Gastrocnemius medialis (tissue), 4 donors: ENCODE results near the gene BBS1. TPM values are rescaled to one million over a fixed set of nuclear protein-coding genes. Genes with fewer than 3 reads are reported as not detected.
"Not testable (repeated sequence)": the region's sequence is repeated elsewhere in the genome, so short reads cannot be mapped to it uniquely, and the experiment has no call there.

Experiments
- ATAC-seq, 2 donors: fragments of 150-250 bp; one replicate each; pipeline ENCODE4 v1.9.1; 2016
- DNase-seq, 2 donors: peaks; one replicate each; pipeline ENCODE4 v3.0.0-alpha.2; 2019
- H3K27ac ChIP-seq, 4 donors: fragments of 200-600 bp; sonication (generic); 1 replicate in 1 of 4; 2 replicates in 3 of 4; pipeline ENCODE4 v1.5.1; 2016 to 2018; ENCODE audit warnings: mild to moderate bottlenecking in 2 of 4, moderate library complexity in 1 of 4
- H3K27me3 ChIP-seq, 3 donors: fragments of 200-600 bp; sonication (generic) in 2 of 3; 1 replicate in 1 of 3; 2 replicates in 2 of 3; pipeline versions ENCODE4 v1.5.1 to v1.6.0; 2016 to 2019; ENCODE audit warnings: mild to moderate bottlenecking in 1 of 3, moderate library complexity in 1 of 3
- H3K36me3 ChIP-seq, 2 donors: fragments of 200-600 bp; sonication (generic) in 1 of 2; one replicate each; pipeline ENCODE4 v1.5.1; 2017 to 2018
- H3K4me1 ChIP-seq, 2 donors: fragments of 200-600 bp; sonication (generic) in 1 of 2; one replicate each; pipeline ENCODE4 v1.5.1; 2016 to 2017; ENCODE audit warnings: mild to moderate bottlenecking in 2 of 2
- H3K4me3 ChIP-seq, 4 donors: fragments of 200-600 bp; sonication (generic) in 3 of 4; 1 replicate in 1 of 4; 2 replicates in 3 of 4; pipeline ENCODE4 v1.5.1; 2016 to 2019; ENCODE audit warnings: mild to moderate bottlenecking in 2 of 4
- H3K9me3 ChIP-seq, 3 donors: fragments of 200-600 bp; sonication (generic) in 2 of 3; 1 replicate in 1 of 3; 2 replicates in 2 of 3; pipeline ENCODE4 v1.5.1; 2016 to 2019
- POLR2A ChIP-seq, 2 donors: fragments of 450-650 bp; IDR thresholded peaks; one replicate each; pipeline ENCODE4 v1.6.1; 2017; ENCODE audit warnings: antibody characterized with exemption in 2 of 2, mild to moderate bottlenecking in 2 of 2, moderate library complexity in 2 of 2
- in situ Hi-C, 4 donors: fragments of 200-750 bp; cut with MboI; loops; one replicate each; pipeline versions ENCODE4 v1.15.0 to v1.8.0; 2017; ENCODE audit warnings: low sequenced_read_pairs in 4 of 4
- intact Hi-C: fragments of 100-400 bp; cut with DNase I; formaldehyde crosslinking; loops from one replicate; pipeline ENCODE4 v1.15.1; 2023; ENCODE audit warnings: low total_unique reads
- total RNA-seq, 4 donors: library from RNA; depleted of rRNA; stranded (reverse); fragments of >200 nt; gene quantifications; one replicate each; pipeline versions ENCODE4 v1.1.0 to v1.2.3, GENCODE V29; 2016
- TF ChIP-seq, protein P1 (sequence below), 5 experiments: fragments of 450-650 bp in 3 of 5; fragments of 200-600 bp in 2 of 5; sonication (generic) in 2 of 5; IDR thresholded peaks in 4 of 5; conservative IDR thresholded peaks in 1 of 5; 1 replicate in 4 of 5; 2 replicates in 1 of 5; pipeline ENCODE4 v1.5.1; 2016 to 2019; ENCODE audit warnings: antibody characterized with exemption in 5 of 5, mild to moderate bottlenecking in 3 of 5, moderate library complexity in 3 of 5

The BBS1 gene
- total RNA-seq, 4 donors from 2014 or later = 19.8 to 34.5 (median 31.2) TPM

DNA sequence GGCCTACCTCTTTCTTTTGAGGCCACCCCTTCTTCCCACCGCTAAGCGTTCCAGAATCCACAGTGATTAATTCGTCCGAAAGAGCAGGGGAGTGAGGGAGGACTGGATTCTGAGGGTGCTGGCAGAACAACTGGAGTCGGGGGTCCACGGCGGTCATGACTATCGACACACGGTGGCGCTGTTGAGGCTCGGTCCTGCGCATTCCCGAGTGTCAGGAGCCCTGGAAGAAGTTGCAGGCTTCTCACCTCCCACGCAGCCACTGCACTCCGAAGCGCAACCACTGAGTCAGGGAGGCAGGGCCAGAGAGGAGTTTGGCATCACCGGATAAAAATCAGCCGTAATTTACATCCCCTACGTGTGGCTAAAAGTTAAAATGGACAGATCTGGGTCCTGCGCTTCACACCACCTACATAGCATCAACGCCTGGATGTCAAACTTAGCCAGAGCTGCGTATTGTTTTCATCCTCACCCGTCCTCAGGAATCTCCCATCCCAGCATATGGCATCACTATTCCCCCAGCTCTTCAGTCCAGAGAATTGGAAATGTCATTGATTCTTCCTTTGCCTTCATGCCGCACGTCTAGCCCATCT lies 68.7 kb downstream of the BBS1 start:
- ATAC-seq = peak; percentile 68 to 91
- DNase-seq = peak; percentile 50 to 61
- H3K27ac ChIP-seq = no peak overlapping the region
- no peaks in the 10 kb centered on the region for H3K27me3 ChIP-seq
- H3K4me3 ChIP-seq = no peak overlapping the region
- no peaks in the 10 kb centered on the region for H3K36me3 ChIP-seq
- intact Hi-C loops = loop anchor here (1.0 kb wide), 1 partner anchor 99 kb away; no protein-coding TSS in a partner anchor
- TF ChIP-seq POLR2A (IDR thresholded peaks at IDR 0.05) = no peak
- TF ChIP-seq, protein P1, sequence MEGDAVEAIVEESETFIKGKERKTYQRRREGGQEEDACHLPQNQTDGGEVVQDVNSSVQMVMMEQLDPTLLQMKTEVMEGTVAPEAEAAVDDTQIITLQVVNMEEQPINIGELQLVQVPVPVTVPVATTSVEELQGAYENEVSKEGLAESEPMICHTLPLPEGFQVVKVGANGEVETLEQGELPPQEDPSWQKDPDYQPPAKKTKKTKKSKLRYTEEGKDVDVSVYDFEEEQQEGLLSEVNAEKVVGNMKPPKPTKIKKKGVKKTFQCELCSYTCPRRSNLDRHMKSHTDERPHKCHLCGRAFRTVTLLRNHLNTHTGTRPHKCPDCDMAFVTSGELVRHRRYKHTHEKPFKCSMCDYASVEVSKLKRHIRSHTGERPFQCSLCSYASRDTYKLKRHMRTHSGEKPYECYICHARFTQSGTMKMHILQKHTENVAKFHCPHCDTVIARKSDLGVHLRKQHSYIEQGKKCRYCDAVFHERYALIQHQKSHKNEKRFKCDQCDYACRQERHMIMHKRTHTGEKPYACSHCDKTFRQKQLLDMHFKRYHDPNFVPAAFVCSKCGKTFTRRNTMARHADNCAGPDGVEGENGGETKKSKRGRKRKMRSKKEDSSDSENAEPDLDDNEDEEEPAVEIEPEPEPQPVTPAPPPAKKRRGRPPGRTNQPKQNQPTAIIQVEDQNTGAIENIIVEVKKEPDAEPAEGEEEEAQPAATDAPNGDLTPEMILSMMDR (IDR thresholded peaks at IDR 0.05 in 4 of 5, conservative IDR thresholded peaks at IDR 0.05 in 1 of 5) = peak; percentile 77 to 85 (median 83)
- no peaks in the 10 kb centered on the region for H3K4me1 ChIP-seq
- in situ Hi-C loops = loop anchor here in 2 of 4 donors (10.0 to 25.0 kb wide), 2 partner anchors 96 to 258 kb away; partner anchors contain the start of genes RCE1 (in 2 of the 2) and RBM4B (in 1 of the 2)
- H3K9me3 ChIP-seq = no peaks in the 10 kb centered on the region

GRCh38 chr11:66580803-66581202 lies 70.4 kb downstream of the BBS1 start:
- intact Hi-C loops (no loop called here), in situ Hi-C loops (loop anchor here (5.0 to 25.0 kb wide), 4 partner anchors 94 to 256 kb away; partner anchors contain the start of genes RBM4B (in 2 of the 4) and RCE1 (in 2 of the 4))
- Histone ChIP-seq H3K36me3 (no peaks in the 10 kb centered on the region), H3K27me3 (no peaks in the 10 kb centered on the region), H3K9me3 (no peaks in the 10 kb centered on the region), H3K27ac (no peak overlapping the region), H3K4me3 (no peak overlapping the region), H3K4me1 (no peaks in the 10 kb centered on the region)
- DNase-seq = no peak
- no peak for TF ChIP-seq POLR2A (IDR thresholded peaks at IDR 0.05)
- TF ChIP-seq, protein P1 (IDR thresholded peaks at IDR 0.05 in 4 of 5, conservative IDR thresholded peaks at IDR 0.05 in 1 of 5) = no peak
- no peak for ATAC-seq

- intact Hi-C loops = no loop called here
- no peak overlapping the region for H3K27ac ChIP-seq
- H3K27me3 ChIP-seq = no peaks in the 10 kb centered on the region
- in situ Hi-C loops = loop anchor here (5.0 to 25.0 kb wide), 4 partner anchors 94 to 256 kb away; partner anchors contain the start of genes RBM4B (in 2 of the 4) and RCE1 (in 2 of the 4)
- no peaks in the 10 kb centered on the region for H3K4me1 ChIP-seq
- no peaks in the 10 kb centered on the region for H3K9me3 ChIP-seq
- no peaks in the 10 kb centered on the region for H3K36me3 ChIP-seq
- DNase-seq = no peak
- no peak for ATAC-seq
- no peak overlapping the region for H3K4me3 ChIP-seq
- TF ChIP-seq POLR2A (IDR thresholded peaks at IDR 0.05) = no peak
- TF ChIP-seq, protein P1 (IDR thresholded peaks at IDR 0.05 in 4 of 5, conservative IDR thresholded peaks at IDR 0.05 in 1 of 5) = no peak
These were observed 70.8 kb downstream of the BBS1 start for GRCh38 chr11:66581261-66581660.

- H3K36me3 ChIP-seq, intact Hi-C loops, H3K4me1 ChIP-seq, H3K27ac ChIP-seq, H3K27me3 ChIP-seq, H3K4me3 ChIP-seq, H3K9me3 ChIP-seq, ATAC-seq, DNase-seq: not testable (repeated sequence)
- in situ Hi-C loops = loop anchor here (5.0 to 25.0 kb wide), 4 partner anchors 92 to 255 kb away; partner anchors contain the start of genes RBM4B (in 2 of the 4) and RCE1 (in 2 of the 4)
These were observed 72.2 kb downstream of the BBS1 start for GRCh38 chr11:66582565-66583147.

Other genes starting within 250 kb of the BBS1 start
- 100 to 1,000 TPM in 3 of 4 donors, 10 to 100 TPM in 1; 96.0 to 194 (median 130) TPM for gene RAB1B, start 242.0 kb upstream of the BBS1 start, total RNA-seq
- gene CNIH2, start 232.5 kb upstream of the BBS1 start, total RNA-seq = not detected
- 100 to 1,000 TPM; 106 to 137 (median 113) TPM for gene YIF1A, start 221.5 kb upstream of the BBS1 start, total RNA-seq
- not detected for gene TMEM151A, start 218.7 kb upstream of the BBS1 start, total RNA-seq
- 1 to 10 TPM in 3 of 4 donors, under 1 TPM in 1; 0.46 to 4.6 (median 2.8) TPM for gene CD248, start 193.6 kb upstream of the BBS1 start, total RNA-seq
- 1 to 10 TPM; 1.9 to 9.7 (median 7.0) TPM for gene RIN1, start 174.2 kb upstream of the BBS1 start, total RNA-seq
- gene BRMS1, start 165.5 kb upstream of the BBS1 start, total RNA-seq = 10 to 100 TPM; 40.1 to 73.5 (median 64.8) TPM
- gene B4GAT1, start 163.0 kb upstream of the BBS1 start, total RNA-seq = 10 to 100 TPM; 30.3 to 59.7 (median 40.4) TPM
- gene SLC29A2, start 138.9 kb upstream of the BBS1 start, total RNA-seq = 100 to 1,000 TPM in 1 of 4 donors, 10 to 100 TPM in 3; 39.2 to 106 (median 70.6) TPM
- gene NPAS4, start 89.6 kb upstream of the BBS1 start, total RNA-seq = not detected
- gene MRPL11, start 71.8 kb upstream of the BBS1 start, total RNA-seq = 10 to 100 TPM; 35.1 to 64.1 (median 52.5) TPM
- gene PELI3, start 43.7 kb upstream of the BBS1 start, total RNA-seq = 10 to 100 TPM; 26.1 to 55.9 (median 37.3) TPM
- gene DPP3, start 30.2 kb upstream of the BBS1 start, total RNA-seq = 10 to 100 TPM; 28.5 to 58.5 (median 37.4) TPM
- 10 to 100 TPM in 2 of 4 donors, 1 to 10 TPM in 2; 7.2 to 13.0 (median 11.2) TPM for gene ZDHHC24, start 35.4 kb downstream of the BBS1 start, total RNA-seq
- gene ACTN3, start 36.3 kb downstream of the BBS1 start, total RNA-seq = 1 to 10 TPM in 3 of 4 donors, under 1 TPM in 1; 0.85 to 2.4 (median 1.2) TPM
- gene CTSF, start 58.0 kb downstream of the BBS1 start, total RNA-seq = 10 to 100 TPM; 49.1 to 87.0 (median 60.6) TPM
- gene CCDC87, start 82.4 kb downstream of the BBS1 start, total RNA-seq = under 1 TPM in 2 of 4 donors, not detected in 2; 0.13 to 0.41 TPM
- gene CCS, start 82.5 kb downstream of the BBS1 start, total RNA-seq = 10 to 100 TPM in 3 of 4 donors, 1 to 10 TPM in 1; 9.0 to 12.3 (median 11.7) TPM
- gene RBM14, start 106.0 kb downstream of the BBS1 start, total RNA-seq = 10 to 100 TPM; 17.0 to 43.2 (median 29.4) TPM
- gene RBM4, start 128.1 kb downstream of the BBS1 start, total RNA-seq = 100 to 1,000 TPM in 1 of 4 donors, 10 to 100 TPM in 3; 62.4 to 117 (median 69.2) TPM
- gene RBM4B, start 167.3 kb downstream of the BBS1 start, total RNA-seq = 10 to 100 TPM in 1 of 4 donors, 1 to 10 TPM in 3; 4.5 to 11.7 (median 6.5) TPM
- gene SPTBN2, start 218.6 kb downstream of the BBS1 start, total RNA-seq = 1 to 10 TPM in 2 of 4 donors, under 1 TPM in 2; 0.40 to 1.5 (median 1.0) TPM